Measurements from ENCODE around the gene SUN1.

GRCh38 chr7:830069-830468 is 2.2 kb upstream of the SUN1 start:
- TF ChIP-seq CTCF (IDR thresholded peaks at IDR 0.05; ENCODE audit: low read depth, low read length) (no peak), MAX (IDR thresholded peaks at IDR 0.05; ENCODE audit: low read depth, low read length) (no peak), POLR2A (IDR thresholded peaks at IDR 0.05; ENCODE audit: extremely low read depth, insufficient read length) (no peak), MYC (IDR thresholded peaks at IDR 0.05; ENCODE audit: low read depth, low read length) (no peak)

Measured in NB4 (cell line).